Measurements from ENCODE around the gene C6orf136. TPM values are rescaled to one million over a fixed set of nuclear protein-coding genes. Genes with fewer than 3 reads are reported as not detected.

Gene C6orf136
- total and polyA plus RNA-seq, 10 of the 15 experiments (the other 5 are each of a cell fraction or from before 2014, with no cell fraction given): 5.2 to 24.1 (median 14.9) TPM

DNA sequence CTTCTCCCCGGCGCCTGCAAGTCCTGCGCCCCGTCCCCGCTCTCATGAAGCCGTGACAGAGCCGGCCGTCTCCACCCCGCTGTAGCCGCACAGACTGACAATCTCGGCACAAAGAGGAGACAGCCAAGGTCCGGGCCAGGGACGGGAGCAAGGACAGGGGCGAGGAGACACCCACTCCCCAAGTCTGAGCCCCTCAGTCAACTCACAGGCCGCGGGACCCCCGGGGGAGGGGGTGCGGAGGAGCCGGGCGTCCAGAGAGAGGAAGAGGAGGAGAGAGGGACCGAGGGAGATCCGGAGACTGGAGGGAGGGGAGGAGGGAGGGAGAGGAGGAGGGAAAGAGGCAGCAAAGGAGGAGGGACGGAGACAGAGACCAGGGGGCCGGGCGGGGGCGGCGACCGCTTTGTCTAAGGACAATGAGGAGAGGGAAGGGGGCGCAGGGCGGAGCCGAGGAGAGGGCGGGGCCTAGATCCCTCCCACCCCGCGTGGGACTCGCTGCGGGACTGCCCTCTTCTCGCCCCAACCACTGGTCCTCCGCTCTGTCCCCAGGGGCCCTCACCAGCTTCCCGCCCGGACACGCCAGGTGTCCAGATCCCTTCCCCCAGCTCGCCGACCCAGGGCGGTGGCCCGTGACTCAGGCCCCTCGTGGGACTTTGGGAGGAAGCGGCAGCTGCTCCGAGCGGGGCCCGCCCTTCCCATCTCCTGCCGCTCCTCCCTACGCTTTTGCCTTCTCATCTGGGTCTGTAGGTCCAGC, 40.1 kb downstream of the C6orf136 start (continued):
- no peak for TF ChIP-seq RCOR1 (conservative IDR thresholded peaks at IDR 0.05; ENCODE audit: low read depth, low read length)
- TF ChIP-seq YBX1 (IDR thresholded peaks at IDR 0.05): no peak
- no peak for TF ChIP-seq FOS (IDR thresholded peaks at IDR 0.05; ENCODE audit: borderline replicate concordance, extremely low read depth, insufficient read length)
- TF ChIP-seq, protein P1, sequence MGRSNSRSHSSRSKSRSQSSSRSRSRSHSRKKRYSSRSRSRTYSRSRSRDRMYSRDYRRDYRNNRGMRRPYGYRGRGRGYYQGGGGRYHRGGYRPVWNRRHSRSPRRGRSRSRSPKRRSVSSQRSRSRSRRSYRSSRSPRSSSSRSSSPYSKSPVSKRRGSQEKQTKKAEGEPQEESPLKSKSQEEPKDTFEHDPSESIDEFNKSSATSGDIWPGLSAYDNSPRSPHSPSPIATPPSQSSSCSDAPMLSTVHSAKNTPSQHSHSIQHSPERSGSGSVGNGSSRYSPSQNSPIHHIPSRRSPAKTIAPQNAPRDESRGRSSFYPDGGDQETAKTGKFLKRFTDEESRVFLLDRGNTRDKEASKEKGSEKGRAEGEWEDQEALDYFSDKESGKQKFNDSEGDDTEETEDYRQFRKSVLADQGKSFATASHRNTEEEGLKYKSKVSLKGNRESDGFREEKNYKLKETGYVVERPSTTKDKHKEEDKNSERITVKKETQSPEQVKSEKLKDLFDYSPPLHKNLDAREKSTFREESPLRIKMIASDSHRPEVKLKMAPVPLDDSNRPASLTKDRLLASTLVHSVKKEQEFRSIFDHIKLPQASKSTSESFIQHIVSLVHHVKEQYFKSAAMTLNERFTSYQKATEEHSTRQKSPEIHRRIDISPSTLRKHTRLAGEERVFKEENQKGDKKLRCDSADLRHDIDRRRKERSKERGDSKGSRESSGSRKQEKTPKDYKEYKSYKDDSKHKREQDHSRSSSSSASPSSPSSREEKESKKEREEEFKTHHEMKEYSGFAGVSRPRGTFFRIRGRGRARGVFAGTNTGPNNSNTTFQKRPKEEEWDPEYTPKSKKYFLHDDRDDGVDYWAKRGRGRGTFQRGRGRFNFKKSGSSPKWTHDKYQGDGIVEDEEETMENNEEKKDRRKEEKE (IDR thresholded peaks at IDR 0.05): no peak
- TF ChIP-seq SMC3 (IDR thresholded peaks at IDR 0.05; ENCODE audit: borderline replicate concordance, low read length): no peak
- peak; percentile 60 to 91 for TF ChIP-seq EP300 (IDR thresholded peaks at IDR 0.05; ENCODE audit: borderline replicate concordance in 1 of 2, control insufficient read depth in 1 of 2, low read depth in 2 of 2, low read length in 2 of 2)
- TF ChIP-seq CTCF (IDR thresholded peaks at IDR 0.05 in 2 of 3, conservative IDR thresholded peaks at IDR 0.05 in 1 of 3; ENCODE audit: control insufficient read depth in 2 of 3, extremely low read depth in 1 of 3, insufficient read depth in 1 of 3, low read depth in 3 of 3, low read length in 3 of 3): no peak
- TF ChIP-seq, protein P2, sequence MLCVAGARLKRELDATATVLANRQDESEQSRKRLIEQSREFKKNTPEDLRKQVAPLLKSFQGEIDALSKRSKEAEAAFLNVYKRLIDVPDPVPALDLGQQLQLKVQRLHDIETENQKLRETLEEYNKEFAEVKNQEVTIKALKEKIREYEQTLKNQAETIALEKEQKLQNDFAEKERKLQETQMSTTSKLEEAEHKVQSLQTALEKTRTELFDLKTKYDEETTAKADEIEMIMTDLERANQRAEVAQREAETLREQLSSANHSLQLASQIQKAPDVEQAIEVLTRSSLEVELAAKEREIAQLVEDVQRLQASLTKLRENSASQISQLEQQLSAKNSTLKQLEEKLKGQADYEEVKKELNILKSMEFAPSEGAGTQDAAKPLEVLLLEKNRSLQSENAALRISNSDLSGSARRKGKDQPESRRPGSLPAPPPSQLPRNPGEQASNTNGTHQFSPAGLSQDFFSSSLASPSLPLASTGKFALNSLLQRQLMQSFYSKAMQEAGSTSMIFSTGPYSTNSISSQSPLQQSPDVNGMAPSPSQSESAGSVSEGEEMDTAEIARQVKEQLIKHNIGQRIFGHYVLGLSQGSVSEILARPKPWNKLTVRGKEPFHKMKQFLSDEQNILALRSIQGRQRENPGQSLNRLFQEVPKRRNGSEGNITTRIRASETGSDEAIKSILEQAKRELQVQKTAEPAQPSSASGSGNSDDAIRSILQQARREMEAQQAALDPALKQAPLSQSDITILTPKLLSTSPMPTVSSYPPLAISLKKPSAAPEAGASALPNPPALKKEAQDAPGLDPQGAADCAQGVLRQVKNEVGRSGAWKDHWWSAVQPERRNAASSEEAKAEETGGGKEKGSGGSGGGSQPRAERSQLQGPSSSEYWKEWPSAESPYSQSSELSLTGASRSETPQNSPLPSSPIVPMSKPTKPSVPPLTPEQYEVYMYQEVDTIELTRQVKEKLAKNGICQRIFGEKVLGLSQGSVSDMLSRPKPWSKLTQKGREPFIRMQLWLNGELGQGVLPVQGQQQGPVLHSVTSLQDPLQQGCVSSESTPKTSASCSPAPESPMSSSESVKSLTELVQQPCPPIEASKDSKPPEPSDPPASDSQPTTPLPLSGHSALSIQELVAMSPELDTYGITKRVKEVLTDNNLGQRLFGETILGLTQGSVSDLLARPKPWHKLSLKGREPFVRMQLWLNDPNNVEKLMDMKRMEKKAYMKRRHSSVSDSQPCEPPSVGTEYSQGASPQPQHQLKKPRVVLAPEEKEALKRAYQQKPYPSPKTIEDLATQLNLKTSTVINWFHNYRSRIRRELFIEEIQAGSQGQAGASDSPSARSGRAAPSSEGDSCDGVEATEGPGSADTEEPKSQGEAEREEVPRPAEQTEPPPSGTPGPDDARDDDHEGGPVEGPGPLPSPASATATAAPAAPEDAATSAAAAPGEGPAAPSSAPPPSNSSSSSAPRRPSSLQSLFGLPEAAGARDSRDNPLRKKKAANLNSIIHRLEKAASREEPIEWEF (IDR thresholded peaks at IDR 0.05; ENCODE audit: insufficient replicate concordance, low read depth, low read length): no peak
- 0 out of 2 replicates have a peak, but pooled peaks have one; percentile 35 for TF ChIP-seq ZSCAN29 (IDR thresholded peaks at IDR 0.05)
- TF ChIP-seq FOXK2 (IDR thresholded peaks at IDR 0.05): no peak
- peak; percentile 76 for TF ChIP-seq CREM (IDR thresholded peaks at IDR 0.05; ENCODE audit: low read depth)
- peak; percentile 91 to 95 for TF ChIP-seq BHLHE40 (IDR thresholded peaks at IDR 0.05; ENCODE audit: borderline replicate concordance in 1 of 2, low read depth in 2 of 2, low read length in 1 of 2)
- peak; percentile 100 for TF ChIP-seq NFXL1 (IDR thresholded peaks at IDR 0.05; ENCODE audit: borderline replicate concordance)
- peak; percentile 96 for TF ChIP-seq GATAD2B (conservative IDR thresholded peaks at IDR 0.05; ENCODE audit: low read depth)
- no peak for TF ChIP-seq SMAD5 (IDR thresholded peaks at IDR 0.05; ENCODE audit: low read depth)
- no peak for TF ChIP-seq KAT2A (conservative IDR thresholded peaks at IDR 0.05; ENCODE audit: control insufficient read depth, low read depth, low read length)
- TF ChIP-seq EED (IDR thresholded peaks at IDR 0.05; ENCODE audit: low read depth): peak; percentile 85
- TF ChIP-seq NR2C1 (IDR thresholded peaks at IDR 0.05): peak; percentile 52
- TF ChIP-seq RFX5 (IDR thresholded peaks at IDR 0.05; ENCODE audit: low read depth, low read length): no peak
- TF ChIP-seq BRCA1 (IDR thresholded peaks at IDR 0.05; ENCODE audit: low read depth, low read length): no peak
